ENCODE results near the gene NT5DC3.

NT5DC3 gene

DNA sequence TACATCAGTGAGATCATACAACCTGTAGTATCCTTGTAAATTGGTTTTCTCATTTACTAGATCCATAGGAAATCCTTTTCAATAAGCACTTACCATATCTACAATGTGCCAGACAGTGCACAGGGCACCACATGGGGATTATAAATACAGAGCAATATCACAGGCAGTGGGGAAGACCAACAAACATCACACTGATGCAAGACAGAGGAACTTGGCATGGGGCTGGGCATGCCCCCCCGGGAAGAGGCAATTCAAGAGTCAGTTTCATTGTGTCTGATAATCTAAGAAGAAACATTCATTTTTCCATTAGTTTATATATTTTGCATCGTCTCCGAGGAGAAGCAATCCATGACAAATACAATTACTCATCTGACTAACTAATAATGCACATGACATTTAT, 16.2 kb downstream of the NT5DC3 start:
- FAIRE-seq (no peak), DNase-seq (ENCODE audit: insufficient read length, low spot score) (no peak)
- TF ChIP-seq PAX5 (IDR thresholded peaks at IDR 0.05; ENCODE audit: insufficient read depth, low read length, severe bottlenecking) = no peak
- no peak for TF ChIP-seq POLR2AphosphoS5 (IDR thresholded peaks at IDR 0.05; ENCODE audit: low read depth, low read length)
- TF ChIP-seq POU2F2 (IDR thresholded peaks at IDR 0.05; ENCODE audit: low read depth, low read length) = no peak
- TF ChIP-seq POLR2A (IDR thresholded peaks at IDR 0.05; ENCODE audit: low read depth, low read length) = no peak
- TF ChIP-seq SPI1 (IDR thresholded peaks at IDR 0.05; ENCODE audit: low read depth, low read length) = no peak
- TF ChIP-seq TAF1 (IDR thresholded peaks at IDR 0.05; ENCODE audit: low read depth, low read length) = no peak

DNA sequence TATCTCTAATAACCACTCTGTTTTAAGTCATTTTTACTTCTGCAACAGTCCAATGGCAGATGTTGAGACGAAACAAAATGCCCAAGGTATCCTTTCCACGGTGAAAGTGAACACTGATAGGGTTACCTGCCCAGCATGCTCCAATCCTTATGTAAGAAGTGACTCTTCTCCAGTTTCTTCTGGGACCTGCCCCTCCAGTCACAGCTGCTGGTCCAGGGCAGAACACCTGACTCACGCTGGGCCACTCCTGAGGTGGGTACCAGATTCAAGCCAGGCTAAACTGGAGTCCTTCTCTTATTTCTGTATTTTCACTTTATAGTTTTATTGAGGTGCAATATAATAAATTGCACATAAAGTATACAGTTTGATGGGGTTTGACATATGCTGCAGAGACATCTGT, 16.7 kb downstream of the NT5DC3 start:
- FAIRE-seq (no peak), DNase-seq (ENCODE audit: insufficient read length, low spot score) (no peak)
- no peak for TF ChIP-seq PAX5 (IDR thresholded peaks at IDR 0.05; ENCODE audit: insufficient read depth, low read length, severe bottlenecking)
- no peak for TF ChIP-seq POLR2AphosphoS5 (IDR thresholded peaks at IDR 0.05; ENCODE audit: low read depth, low read length)
- no peak for TF ChIP-seq TAF1 (IDR thresholded peaks at IDR 0.05; ENCODE audit: low read depth, low read length)
- no peak for TF ChIP-seq POLR2A (IDR thresholded peaks at IDR 0.05; ENCODE audit: low read depth, low read length)
- no peak for TF ChIP-seq POU2F2 (IDR thresholded peaks at IDR 0.05; ENCODE audit: low read depth, low read length)
- TF ChIP-seq SPI1 (IDR thresholded peaks at IDR 0.05; ENCODE audit: low read depth, low read length) = no peak

DNA sequence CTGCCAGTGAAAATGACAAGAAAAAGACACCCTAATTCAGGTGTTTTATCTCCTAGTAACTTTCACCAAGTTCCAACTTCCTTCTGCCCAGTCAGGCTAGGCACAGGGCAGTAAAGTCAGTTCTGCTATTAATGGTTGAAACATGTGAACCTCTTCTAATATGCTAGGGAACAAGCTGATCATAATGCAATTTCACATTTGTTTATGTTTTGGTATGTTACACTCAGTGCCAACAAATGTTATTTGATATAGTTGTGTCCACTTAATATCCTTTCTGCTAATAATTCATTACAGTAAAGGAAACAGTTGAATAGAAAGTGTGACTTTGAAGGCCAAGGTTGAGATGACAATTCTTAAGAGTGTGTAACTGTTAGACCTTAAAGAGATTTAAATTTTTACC, 17.2 kb downstream of the NT5DC3 start:
- TF ChIP-seq TAF1 (IDR thresholded peaks at IDR 0.05; ENCODE audit: low read depth, low read length) = no peak
- TF ChIP-seq POLR2A (IDR thresholded peaks at IDR 0.05; ENCODE audit: low read depth, low read length) = no peak
- TF ChIP-seq POLR2AphosphoS5 (IDR thresholded peaks at IDR 0.05; ENCODE audit: low read depth, low read length) = no peak
- TF ChIP-seq PAX5 (IDR thresholded peaks at IDR 0.05; ENCODE audit: insufficient read depth, low read length, severe bottlenecking) = no peak
- no peak for TF ChIP-seq SPI1 (IDR thresholded peaks at IDR 0.05; ENCODE audit: low read depth, low read length)
- no peak for TF ChIP-seq POU2F2 (IDR thresholded peaks at IDR 0.05; ENCODE audit: low read depth, low read length)
- no peak for FAIRE-seq

DNA sequence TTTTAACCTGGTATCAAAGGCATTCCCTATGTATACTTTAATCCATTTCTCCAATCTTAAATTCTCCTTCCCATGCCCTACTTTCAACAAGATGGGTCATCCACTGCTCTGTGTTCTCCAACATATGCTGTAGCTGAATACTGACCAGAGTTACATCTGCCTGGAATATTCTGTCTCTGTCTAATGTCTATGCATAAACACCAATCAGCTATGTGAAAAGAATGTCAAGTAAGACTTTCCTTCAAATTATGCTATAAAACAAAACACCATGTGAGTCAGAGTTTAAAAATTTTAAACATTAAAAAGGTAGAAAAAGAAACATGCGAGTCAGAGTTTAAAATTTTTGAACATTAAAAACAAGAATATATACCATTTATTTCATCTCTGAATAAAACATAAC, 19.3 kb downstream of the NT5DC3 start:
- TF ChIP-seq POLR2A (IDR thresholded peaks at IDR 0.05; ENCODE audit: low read depth, low read length) = no peak
- TF ChIP-seq PAX5 (IDR thresholded peaks at IDR 0.05; ENCODE audit: insufficient read depth, low read length, severe bottlenecking) = no peak
- TF ChIP-seq POLR2AphosphoS5 (IDR thresholded peaks at IDR 0.05; ENCODE audit: low read depth, low read length) = no peak
- TF ChIP-seq POU2F2 (IDR thresholded peaks at IDR 0.05; ENCODE audit: low read depth, low read length) = no peak
- TF ChIP-seq SPI1 (IDR thresholded peaks at IDR 0.05; ENCODE audit: low read depth, low read length) = no peak
- TF ChIP-seq TAF1 (IDR thresholded peaks at IDR 0.05; ENCODE audit: low read depth, low read length) = no peak
- FAIRE-seq = no peak
- no peak for DNase-seq (ENCODE audit: insufficient read length, low spot score)

More for the DNA sequence above, 17.2 kb downstream of the NT5DC3 start:
- no peak for DNase-seq (ENCODE audit: insufficient read length, low spot score)

DNA sequence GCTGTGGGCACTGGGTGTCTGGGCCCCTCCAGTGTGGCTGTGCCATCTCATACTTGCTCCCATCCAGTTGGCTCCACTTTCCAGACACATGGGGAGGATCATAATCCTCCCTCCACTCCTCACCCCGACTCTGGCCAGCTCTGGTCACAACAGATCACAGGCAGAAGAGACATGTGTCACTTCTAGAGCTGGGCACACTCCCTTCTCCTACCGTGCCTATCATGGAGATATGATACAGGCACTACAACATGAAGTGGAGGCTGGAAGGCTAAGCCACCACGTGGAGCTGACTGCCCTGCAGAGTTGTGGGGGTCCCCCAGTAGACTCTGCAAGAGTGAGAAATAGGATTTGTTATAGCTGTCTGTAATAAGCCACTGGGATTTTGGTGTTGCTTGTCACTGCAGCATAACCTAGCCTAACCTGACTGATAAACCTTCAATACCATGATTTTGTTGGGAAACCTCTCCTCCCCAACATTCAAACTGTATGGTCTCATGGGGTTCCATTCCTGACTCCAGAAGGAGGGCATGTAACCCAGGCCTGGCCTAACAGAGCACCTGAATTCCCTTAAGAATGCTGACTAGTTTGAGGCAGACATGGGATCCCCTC, 20.0 kb downstream of the NT5DC3 start:
- no peak for TF ChIP-seq POU2F2 (IDR thresholded peaks at IDR 0.05; ENCODE audit: low read depth, low read length)
- TF ChIP-seq SPI1 (IDR thresholded peaks at IDR 0.05; ENCODE audit: low read depth, low read length) = no peak
- TF ChIP-seq POLR2A (IDR thresholded peaks at IDR 0.05; ENCODE audit: low read depth, low read length) = no peak
- no peak for TF ChIP-seq POLR2AphosphoS5 (IDR thresholded peaks at IDR 0.05; ENCODE audit: low read depth, low read length)
- TF ChIP-seq PAX5 (IDR thresholded peaks at IDR 0.05; ENCODE audit: insufficient read depth, low read length, severe bottlenecking) = no peak
- TF ChIP-seq TAF1 (IDR thresholded peaks at IDR 0.05; ENCODE audit: low read depth, low read length) = no peak

DNA sequence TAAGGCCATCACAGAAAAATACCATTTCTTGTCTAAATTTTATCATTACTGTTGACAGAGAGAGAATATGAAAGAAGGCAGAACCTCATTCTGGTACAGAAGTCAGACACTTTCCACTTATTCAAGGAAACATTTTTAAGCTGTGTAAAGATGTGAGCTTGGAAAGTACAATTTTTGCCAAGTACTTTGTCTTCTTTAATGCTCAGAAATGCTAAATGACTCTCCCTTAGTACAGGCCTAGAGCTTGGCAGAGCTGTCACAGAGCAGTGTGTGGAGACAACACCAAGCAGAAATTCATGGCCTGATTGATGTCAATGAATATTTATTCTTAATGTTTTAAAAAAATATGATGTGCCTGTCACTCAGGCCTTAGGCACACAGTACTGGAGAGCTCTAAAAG, 20.7 kb downstream of the NT5DC3 start:
- DNase-seq (ENCODE audit: insufficient read length, low spot score) (no peak), FAIRE-seq (no peak)
- TF ChIP-seq SPI1 (IDR thresholded peaks at IDR 0.05; ENCODE audit: low read depth, low read length) = no peak

More for the DNA sequence above, 20.0 kb downstream of the NT5DC3 start:
- DNase-seq (ENCODE audit: insufficient read length, low spot score) = no peak
- FAIRE-seq = peak; percentile 35

DNA sequence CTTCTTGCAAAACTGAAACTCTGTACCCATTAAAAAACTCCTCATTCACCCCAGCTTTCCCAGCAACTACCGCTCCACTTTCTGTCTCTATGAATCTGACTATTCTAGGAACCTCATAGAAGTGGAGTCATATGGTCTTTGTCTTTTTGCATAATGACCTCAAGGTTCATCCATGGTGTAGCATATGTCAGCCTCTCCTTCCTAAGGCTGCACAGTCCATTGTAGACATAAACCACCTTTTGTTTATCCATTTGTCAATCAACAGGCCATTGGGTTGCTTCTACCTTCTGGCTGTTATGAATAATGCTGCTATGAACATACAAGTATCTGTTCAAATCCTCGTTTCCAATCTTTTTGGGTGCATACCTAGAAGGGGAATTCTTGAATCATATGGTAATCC, 21.1 kb downstream of the NT5DC3 start:
- no peak for DNase-seq (ENCODE audit: insufficient read length, low spot score)
- no peak for FAIRE-seq
- TF ChIP-seq POLR2AphosphoS5 (IDR thresholded peaks at IDR 0.05; ENCODE audit: low read depth, low read length) (no peak), POLR2A (IDR thresholded peaks at IDR 0.05; ENCODE audit: low read depth, low read length) (no peak), SPI1 (IDR thresholded peaks at IDR 0.05; ENCODE audit: low read depth, low read length) (no peak), TAF1 (IDR thresholded peaks at IDR 0.05; ENCODE audit: low read depth, low read length) (no peak), POU2F2 (IDR thresholded peaks at IDR 0.05; ENCODE audit: low read depth, low read length) (no peak), PAX5 (IDR thresholded peaks at IDR 0.05; ENCODE audit: insufficient read depth, low read length, severe bottlenecking) (no peak)

DNA sequence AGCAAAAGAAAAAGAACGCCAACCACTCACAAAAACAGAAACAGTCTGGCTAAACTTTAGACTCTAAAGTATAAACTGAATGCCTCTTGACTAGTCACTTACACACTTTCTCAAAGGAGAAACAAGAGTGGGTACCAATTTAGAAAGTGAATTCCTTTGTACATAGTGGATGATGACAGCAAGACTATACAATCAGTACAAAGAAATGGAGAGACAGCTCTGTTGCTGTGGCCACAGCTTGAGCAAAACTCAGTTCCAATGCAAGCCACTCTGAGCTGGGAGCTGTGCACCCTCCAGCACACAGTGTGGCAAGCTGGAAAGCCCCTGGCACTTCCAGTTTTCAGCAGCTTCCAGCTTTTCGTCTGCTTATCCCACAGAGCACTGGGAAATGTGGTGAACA, 21.7 kb downstream of the NT5DC3 start:
- FAIRE-seq = no peak
- no peak for DNase-seq (ENCODE audit: insufficient read length, low spot score)
- TF ChIP-seq POU2F2 (IDR thresholded peaks at IDR 0.05; ENCODE audit: low read depth, low read length) (no peak), POLR2A (IDR thresholded peaks at IDR 0.05; ENCODE audit: low read depth, low read length) (no peak), TAF1 (IDR thresholded peaks at IDR 0.05; ENCODE audit: low read depth, low read length) (no peak), PAX5 (IDR thresholded peaks at IDR 0.05; ENCODE audit: insufficient read depth, low read length, severe bottlenecking) (no peak), SPI1 (IDR thresholded peaks at IDR 0.05; ENCODE audit: low read depth, low read length) (no peak), POLR2AphosphoS5 (IDR thresholded peaks at IDR 0.05; ENCODE audit: low read depth, low read length) (no peak)

DNA sequence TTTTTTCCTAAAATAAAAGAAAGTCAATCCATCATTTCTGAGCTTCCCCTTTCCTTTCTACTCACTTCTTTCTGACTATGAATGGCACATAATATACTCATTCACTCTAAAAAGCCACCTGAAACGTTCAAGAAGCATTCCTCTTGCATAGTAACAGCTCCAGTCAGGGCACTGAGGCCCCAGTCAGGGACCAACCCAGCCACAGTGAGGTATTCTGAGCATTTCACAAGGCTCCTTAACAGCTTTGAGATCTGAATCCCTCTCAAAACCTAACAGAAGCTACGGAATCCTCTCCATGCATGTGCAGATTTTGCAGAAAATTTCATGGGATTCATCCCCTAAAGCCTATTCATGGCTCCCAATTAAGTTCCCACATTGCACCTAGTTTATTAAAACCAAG, 23.2 kb downstream of the NT5DC3 start:
- FAIRE-seq = no peak
- no peak for TF ChIP-seq POU2F2 (IDR thresholded peaks at IDR 0.05; ENCODE audit: low read depth, low read length)
- TF ChIP-seq SPI1 (IDR thresholded peaks at IDR 0.05; ENCODE audit: low read depth, low read length) = no peak
- TF ChIP-seq TAF1 (IDR thresholded peaks at IDR 0.05; ENCODE audit: low read depth, low read length) = no peak
- TF ChIP-seq POLR2AphosphoS5 (IDR thresholded peaks at IDR 0.05; ENCODE audit: low read depth, low read length) = no peak
- no peak for TF ChIP-seq PAX5 (IDR thresholded peaks at IDR 0.05; ENCODE audit: insufficient read depth, low read length, severe bottlenecking)
- TF ChIP-seq POLR2A (IDR thresholded peaks at IDR 0.05; ENCODE audit: low read depth, low read length) = no peak
- no peak for DNase-seq (ENCODE audit: insufficient read length, low spot score)

DNA sequence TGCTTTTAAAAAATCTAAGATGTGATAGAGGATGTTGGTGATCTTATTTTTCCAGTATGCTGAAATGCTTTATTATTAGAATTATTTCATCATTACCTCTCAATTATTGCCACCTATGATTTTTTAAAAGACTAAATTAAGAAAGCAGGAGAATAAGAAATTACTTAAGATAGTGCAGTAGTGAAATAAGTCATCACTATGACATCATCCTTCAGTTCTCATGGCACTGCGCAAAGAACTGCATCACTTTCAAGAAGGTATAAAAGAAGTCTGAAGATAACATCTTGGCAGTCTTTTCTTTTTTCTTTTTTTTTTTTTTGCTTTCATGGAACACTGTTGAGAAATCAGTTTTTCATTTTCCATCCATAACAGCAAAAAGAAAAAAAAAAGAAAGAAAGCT, 24.4 kb downstream of the NT5DC3 start:
- no peak for TF ChIP-seq SPI1 (IDR thresholded peaks at IDR 0.05; ENCODE audit: low read depth, low read length)
- no peak for TF ChIP-seq POLR2A (IDR thresholded peaks at IDR 0.05; ENCODE audit: low read depth, low read length)
- no peak for TF ChIP-seq POLR2AphosphoS5 (IDR thresholded peaks at IDR 0.05; ENCODE audit: low read depth, low read length)
- TF ChIP-seq POU2F2 (IDR thresholded peaks at IDR 0.05; ENCODE audit: low read depth, low read length) = no peak
- no peak for TF ChIP-seq TAF1 (IDR thresholded peaks at IDR 0.05; ENCODE audit: low read depth, low read length)
- no peak for TF ChIP-seq PAX5 (IDR thresholded peaks at IDR 0.05; ENCODE audit: insufficient read depth, low read length, severe bottlenecking)
- no peak for FAIRE-seq
- no peak for DNase-seq (ENCODE audit: insufficient read length, low spot score)
